ENCODE data around the gene ALOX5AP.

The ALOX5AP gene

GRCh38 chr13:30714629-30715371 lies 20.5 kb upstream of the ALOX5AP start:
- DNase-seq (ENCODE audit: low read depth): no peak

- no peak for DNase-seq (ENCODE audit: low read depth)
Observed at GRCh38 chr13:30715372-30715756, 20.0 kb upstream of the ALOX5AP start.

DNA sequence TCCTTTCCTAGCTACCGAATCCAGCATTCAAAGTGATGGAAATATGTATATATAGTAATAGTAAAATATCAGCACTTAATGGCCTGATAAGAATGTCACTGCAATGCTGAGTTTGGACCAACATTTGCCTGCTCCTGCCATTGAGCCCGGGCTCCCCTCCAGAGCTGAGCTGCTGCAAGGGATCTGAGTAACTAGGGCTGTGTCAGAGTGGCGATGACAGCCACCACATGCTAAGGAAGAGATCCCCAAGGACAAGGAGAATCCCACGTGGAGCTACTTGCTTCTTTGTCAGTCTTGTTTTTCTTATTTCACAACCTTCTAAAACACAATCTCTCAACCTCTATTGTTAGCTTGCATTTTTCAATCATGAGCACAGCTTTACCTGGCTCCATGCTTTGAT lies 19.5 kb upstream of the ALOX5AP start:
- no peak for DNase-seq (ENCODE audit: low read depth)

- DNase-seq (ENCODE audit: low read depth): peak; percentile 82
Observed at GRCh38 chr13:30718661-30719524, 16.4 kb upstream of the ALOX5AP start.

- DNase-seq (ENCODE audit: low read depth): no peak
Observed at GRCh38 chr13:30719525-30719914, 15.8 kb upstream of the ALOX5AP start.

DNA sequence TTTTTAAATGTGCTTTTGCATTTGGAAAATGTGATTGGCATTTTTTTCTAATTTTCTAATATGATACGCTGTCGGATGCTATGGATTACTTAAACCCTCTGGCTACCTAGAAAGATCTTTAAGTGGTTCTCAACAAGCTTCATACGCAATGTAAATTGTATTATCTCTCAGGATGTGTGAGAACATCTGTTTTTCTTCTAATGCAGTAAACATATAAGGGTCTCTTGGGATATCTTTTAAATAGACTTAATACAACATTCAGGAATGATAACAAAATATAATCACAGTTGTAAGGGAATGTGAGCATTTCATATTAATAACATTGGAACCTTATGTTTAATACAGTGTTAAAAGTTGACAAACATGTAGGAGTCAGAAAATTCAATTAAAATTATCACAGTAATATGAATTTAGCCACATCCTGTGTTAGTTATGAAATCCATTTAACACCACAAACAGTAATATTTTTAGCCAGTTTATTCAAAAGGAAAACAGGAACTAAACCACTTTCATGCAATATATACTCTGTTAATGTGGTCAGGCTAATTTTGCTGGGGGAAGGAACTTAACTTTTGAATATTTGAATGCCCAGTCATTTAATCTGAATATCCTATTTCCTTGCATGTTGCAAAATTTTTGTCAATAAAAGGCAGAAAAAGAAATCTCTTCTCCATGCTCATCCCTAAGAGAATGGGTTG lies 15.0 kb upstream of the ALOX5AP start:
- DNase-seq (ENCODE audit: low read depth): no peak

DNA sequence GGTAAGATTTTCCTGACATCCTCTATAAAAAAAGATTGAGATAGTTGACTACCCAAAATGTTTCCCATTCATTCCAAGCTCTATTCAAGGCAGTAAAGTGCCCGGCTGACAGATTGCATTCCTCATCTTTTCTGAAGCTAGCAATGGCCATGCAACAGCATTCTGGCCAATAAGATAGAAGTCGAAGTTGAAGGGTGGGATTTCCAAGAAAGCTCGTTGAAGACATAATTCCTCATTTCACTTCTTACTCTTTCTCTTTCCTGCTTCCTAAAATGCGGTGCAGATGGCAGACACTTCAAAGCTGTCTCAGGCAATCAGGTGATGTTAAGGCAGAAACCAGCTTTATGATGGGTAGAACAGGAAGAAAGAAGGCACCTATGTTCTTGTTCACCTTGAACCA lies 13.4 kb upstream of the ALOX5AP start:
- DNase-seq (ENCODE audit: low read depth): no peak

- no peak for DNase-seq (ENCODE audit: low read depth)
Observed at GRCh38 chr13:30722361-30722760, 13.0 kb upstream of the ALOX5AP start.

DNA sequence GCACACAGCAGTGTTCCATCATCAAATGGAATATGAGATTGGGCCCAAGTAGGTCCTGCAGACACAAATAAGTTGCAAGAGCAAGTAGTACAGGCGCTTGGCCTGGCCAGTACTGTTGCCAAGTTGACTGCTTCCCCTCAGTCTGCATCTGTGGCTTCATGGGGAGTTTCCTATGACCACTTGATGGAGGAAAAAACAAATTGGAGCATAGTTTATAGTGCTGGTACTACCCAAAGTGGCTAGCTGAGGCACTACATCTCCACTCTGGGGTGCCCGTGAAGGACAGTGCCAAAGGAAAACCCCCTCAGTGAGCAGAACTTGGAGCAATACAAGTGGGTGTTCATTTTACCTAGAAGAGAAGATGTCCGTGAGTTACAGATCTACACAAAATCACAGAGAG lies 10.6 kb upstream of the ALOX5AP start:
- DNase-seq (ENCODE audit: low read depth): no peak

DNA sequence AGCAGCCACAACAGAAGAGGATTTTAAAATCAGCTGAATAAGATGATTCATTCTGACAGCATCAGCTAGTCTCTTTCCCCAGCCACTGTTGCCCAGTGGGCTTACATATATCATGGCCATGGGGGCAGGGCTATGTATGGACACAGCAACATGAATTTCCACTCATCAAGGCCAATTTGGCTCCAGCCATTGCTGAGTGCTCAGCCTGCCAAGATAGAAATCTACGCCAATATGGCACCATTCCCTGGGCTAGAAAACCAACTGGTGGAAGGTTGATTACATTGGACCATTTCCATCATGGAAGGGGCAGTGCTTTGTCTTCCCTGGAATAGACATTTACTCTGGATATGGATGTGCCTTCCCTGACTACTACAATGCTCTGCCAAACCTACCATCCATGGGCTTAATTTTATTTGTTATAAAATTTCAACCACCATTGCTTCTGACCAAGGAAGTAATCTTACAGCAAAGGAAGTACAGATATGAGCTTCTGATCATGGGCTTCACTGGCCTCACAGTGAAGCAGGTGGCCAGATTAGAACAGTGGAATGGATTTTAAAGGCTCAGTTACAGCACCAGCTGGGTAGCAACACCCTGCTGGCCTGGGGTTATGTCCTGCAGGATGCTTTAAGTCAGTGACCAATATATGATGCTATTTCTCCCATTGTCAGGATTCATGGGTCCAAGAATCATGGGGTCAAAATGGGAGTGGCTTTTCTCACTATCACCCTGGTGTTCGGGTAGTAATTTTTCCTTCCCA lies 9.8 kb upstream of the ALOX5AP start:
- no peak for DNase-seq (ENCODE audit: low read depth)

DNA sequence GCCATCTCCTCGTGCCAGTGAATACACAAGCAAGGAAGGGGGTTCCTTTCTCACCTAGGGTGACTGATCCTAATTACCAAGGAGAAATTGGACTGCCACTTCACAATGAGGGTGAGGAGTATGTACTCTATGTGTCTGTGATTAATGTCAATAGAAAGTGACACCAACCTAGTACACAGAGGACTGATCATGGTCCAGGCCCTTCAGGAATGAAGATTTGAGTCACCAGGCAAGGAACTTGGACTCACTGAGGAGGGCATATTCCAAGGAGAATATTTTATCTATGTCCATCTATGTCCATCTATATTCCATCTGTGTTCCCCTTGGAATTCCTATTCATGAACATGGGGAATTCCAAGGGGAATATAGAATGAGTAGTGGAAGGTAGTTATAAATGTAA lies 9.2 kb upstream of the ALOX5AP start:
- DNase-seq (ENCODE audit: low read depth): no peak

DNA sequence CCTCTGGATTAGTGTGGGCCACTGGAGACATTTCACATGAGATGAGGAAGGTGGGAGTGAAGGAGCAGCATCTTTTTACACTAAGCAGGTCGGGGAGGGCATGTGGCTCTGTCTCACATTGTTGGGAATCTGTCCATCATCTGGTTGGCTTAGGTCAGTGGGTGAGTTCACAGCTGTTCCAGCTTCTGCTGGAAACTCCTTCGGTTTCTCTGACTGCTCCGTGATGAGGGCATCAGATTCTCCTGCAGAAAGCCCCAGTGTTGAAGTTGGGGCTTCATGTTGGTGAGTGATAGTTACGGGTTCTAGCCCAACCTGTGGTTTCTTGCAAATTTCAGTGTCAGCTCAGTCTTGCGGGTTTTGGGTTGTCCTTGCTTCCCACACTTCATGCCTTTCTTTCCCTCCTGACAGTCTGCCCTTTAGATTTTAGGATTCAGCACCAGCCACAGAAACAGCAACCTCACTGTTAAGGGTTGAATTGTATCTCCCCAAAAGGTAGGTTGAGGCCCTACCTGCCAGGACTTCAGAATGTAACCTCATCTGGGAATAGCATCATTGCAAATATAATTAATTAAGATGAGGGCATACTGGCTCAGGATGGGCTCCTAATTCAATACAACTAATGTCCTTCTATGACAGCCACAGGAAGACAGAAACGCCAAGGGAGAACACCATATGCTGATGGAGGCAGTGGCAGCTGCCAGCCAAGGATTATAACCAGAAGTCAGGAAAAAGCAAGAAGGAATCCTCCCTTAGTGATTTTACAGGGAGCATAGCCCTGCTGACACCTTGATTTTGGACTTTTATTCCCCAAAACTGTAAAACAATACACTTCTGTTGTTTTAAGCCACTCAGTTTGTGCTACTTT lies 7.6 kb upstream of the ALOX5AP start:
- DNase-seq (ENCODE audit: low read depth): no peak

DNA sequence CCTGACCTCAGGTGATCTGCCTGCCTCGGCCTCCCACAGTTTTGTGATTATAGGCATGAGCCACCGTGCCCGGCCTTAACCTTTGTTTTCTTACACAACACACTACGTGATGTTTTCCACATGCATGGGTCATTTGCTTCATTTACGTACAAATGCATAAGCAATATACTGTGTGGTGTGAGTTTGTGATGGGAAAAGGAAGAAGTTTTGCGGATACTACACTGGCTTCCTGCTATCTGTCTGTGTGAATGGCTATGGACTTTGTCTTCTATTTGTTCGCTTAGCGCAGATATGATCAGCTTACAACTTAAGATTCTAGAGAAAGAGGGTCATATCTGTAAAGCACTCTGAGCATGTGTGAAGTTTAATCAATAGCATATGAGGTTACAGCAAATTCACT lies 5.5 kb upstream of the ALOX5AP start:
- no peak for DNase-seq (ENCODE audit: low read depth)

DNA sequence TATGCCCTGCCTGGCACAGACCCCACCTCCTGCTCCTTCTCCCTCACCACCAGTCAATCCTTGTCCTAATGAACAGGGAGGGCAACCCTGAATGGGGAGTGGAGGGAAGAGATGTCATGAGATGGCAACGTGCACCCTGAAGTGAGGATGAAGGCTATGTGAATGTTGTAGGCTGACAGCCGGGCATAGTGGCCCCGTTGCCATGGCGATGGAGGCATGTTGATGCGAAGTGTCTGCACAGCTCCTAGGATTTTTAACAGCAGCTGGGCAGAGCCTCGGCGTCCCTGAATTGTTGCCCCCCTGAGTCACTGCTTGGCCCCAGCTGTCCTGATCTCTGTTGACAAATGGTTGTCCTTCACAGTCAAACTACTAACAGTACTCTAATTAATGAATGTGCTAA lies 4.8 kb upstream of the ALOX5AP start:
- no peak for DNase-seq (ENCODE audit: low read depth)

- DNase-seq (ENCODE audit: low read depth): no peak
Observed at GRCh38 chr13:30731361-30732045, 3.8 kb upstream of the ALOX5AP start.

- no peak for DNase-seq (ENCODE audit: low read depth)
Observed at GRCh38 chr13:30732046-30732390, 3.3 kb upstream of the ALOX5AP start.

- DNase-seq (ENCODE audit: low read depth): no peak
Observed at GRCh38 chr13:30734439-30734838, 904 bp upstream of the ALOX5AP start.

GRCh38 chr13:30735872-30736175 lies 481 bp downstream of the ALOX5AP start:
- no peak for DNase-seq (ENCODE audit: low read depth)

DNA sequence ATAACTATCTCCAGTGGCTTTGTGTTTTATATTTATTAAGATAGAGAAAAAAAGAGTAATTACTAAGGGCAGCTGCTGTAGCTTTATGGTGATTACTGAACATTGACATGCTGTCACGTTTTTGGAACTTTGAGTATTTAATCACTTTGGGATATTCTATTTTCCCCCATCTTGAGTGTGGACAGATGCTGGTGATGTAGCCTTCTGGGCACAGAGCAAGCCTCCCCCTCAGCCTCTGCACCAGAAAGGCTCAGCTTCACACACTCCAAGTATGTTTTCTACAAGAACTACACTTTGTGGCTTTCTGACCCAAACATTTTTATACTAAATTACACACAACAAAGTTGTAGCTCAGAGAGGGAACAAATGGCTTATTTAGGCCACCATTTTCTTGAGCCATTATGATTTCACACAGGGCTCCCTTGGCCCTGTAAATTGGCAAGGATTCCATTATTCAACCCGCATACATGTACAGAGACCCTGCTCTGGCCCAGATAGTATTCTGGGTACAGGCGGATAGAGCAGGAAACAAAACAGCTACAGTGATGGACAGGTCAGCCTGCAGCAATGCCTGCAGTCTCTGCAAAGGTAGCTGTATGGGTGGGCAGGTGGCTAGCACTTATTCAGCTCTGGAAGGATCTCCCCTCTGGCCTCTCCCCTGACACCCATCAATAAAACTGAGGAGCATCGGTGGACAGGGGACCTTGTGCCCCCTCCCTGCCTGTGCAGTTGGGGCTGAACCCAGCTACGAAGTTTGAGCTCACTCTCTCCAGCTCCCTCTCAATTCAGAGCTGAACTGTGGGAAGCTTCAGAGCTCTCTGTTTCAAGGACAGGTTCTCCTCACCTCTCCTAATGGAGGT lies 1.3 kb downstream of the ALOX5AP start:
- DNase-seq (ENCODE audit: low read depth): no peak
